ENCODE results near the gene PERCC1. TPM values are rescaled to one million over a fixed set of nuclear protein-coding genes. Genes with fewer than 3 reads are reported as not detected.

The PERCC1 gene
- total RNA-seq, 1 donor from 2014 or later: not detected

DNA sequence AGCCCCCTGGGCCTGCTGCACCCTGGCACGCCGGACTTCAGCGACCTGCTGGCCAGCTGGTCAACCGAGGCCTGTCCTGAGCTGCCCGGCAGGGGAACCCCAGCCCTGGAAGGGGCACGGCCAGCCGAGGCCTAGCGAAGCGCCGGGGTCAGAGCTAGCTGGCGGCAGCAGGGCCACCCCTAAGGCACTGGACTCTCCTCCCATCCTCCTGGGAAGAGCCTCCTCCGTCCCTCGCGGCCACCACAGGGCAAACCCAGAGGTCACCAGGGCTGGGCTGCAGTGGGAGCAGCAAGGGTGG, 2.3 kb downstream of the PERCC1 start:
- TF ChIP-seq, protein P1, sequence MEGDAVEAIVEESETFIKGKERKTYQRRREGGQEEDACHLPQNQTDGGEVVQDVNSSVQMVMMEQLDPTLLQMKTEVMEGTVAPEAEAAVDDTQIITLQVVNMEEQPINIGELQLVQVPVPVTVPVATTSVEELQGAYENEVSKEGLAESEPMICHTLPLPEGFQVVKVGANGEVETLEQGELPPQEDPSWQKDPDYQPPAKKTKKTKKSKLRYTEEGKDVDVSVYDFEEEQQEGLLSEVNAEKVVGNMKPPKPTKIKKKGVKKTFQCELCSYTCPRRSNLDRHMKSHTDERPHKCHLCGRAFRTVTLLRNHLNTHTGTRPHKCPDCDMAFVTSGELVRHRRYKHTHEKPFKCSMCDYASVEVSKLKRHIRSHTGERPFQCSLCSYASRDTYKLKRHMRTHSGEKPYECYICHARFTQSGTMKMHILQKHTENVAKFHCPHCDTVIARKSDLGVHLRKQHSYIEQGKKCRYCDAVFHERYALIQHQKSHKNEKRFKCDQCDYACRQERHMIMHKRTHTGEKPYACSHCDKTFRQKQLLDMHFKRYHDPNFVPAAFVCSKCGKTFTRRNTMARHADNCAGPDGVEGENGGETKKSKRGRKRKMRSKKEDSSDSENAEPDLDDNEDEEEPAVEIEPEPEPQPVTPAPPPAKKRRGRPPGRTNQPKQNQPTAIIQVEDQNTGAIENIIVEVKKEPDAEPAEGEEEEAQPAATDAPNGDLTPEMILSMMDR (IDR thresholded peaks at IDR 0.05; ENCODE audit: insufficient read depth, low read length, poor library complexity, severe bottlenecking): no peak
- DNase-seq (ENCODE audit: low read depth): no peak
- Histone ChIP-seq H3K36me3 (ENCODE audit: control insufficient read depth, insufficient read depth, low read length) (no peaks in the 10 kb centered on the region), H3K4me3 (ENCODE audit: low read depth, low read length) (no peak overlapping the region), H3K27me3 (ENCODE audit: control insufficient read depth, insufficient read depth, low read length) (peaks cover 36% of the 10 kb centered on the region)

DNA sequence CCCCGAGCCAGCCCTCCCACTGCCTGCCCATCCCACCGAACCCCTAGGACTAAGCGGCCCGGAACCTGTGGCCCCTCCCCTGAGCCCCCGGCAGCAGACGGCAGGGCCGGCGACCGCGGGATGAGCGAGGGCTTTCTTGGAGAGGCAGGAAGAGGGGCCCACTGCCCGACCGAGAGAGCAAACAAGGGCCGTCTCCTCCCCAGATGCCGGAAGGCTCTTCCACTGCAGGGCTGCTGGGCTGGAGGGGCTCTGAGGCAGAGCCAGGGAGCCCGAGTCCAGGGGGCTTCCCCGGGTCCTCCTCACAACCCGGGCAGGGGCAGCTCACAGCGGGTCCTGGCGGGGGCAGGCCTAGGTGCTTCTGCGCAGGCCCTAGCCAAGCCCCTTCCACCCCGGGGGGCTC, 2.9 kb downstream of the PERCC1 start:
- DNase-seq (ENCODE audit: low read depth): no peak
- H3K36me3 ChIP-seq (ENCODE audit: control insufficient read depth, insufficient read depth, low read length): no peaks in the 10 kb centered on the region
- H3K27me3 ChIP-seq (ENCODE audit: control insufficient read depth, insufficient read depth, low read length): peaks cover 36% of the 10 kb centered on the region
- TF ChIP-seq, protein P1 (IDR thresholded peaks at IDR 0.05; ENCODE audit: insufficient read depth, low read length, poor library complexity, severe bottlenecking): no peak
- H3K4me3 ChIP-seq (ENCODE audit: low read depth, low read length): no peak overlapping the region

DNA sequence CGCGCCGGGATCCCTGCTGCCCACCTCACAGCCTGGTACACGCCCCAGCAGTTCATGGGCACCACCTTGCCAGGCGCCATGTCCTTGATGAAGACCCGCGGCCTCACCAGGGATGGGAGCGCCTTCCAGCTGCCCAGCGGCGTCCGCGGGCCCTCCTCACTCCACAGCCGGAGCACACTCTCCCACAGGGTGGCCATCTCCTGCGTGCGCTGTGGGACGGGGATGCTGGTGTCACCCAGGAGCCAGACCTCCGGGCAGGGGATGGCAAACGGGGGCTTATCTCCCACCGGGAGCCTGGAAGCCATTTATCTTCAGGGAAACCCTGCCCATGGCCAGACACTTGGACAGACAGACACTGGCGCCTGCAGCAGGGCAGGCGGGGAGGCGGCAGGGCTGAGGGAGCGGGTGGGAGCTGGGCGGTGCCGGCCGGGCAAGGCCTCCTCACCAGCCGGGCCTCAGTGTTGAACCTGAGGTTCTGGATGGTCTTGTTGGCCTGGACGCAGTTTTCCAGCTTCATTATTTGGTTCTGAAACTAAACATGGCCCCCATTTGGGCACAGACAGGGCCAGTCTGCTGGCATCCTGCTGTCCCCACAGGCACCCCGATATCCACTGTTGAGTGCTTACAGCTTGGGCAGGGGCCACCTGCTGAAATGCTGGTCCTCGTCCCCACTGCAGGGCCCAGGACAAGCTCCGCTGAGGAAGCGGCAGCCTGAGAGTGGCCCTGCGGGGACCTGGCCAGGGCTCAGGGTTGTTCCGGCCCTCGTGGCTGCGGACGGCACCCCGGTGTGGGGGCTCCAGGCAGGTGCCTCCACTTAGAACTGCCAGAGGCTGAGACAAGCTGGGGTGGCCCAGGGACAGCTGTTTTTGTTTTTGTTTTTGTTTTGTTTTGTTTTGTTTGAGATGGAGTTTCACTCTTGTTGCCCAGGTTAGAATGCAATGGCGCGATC, 4.0 kb downstream of the PERCC1 start:
- Histone ChIP-seq H3K4me3 (ENCODE audit: low read depth, low read length) (no peak overlapping the region), H3K27me3 (ENCODE audit: control insufficient read depth, insufficient read depth, low read length) (peaks cover 36% of the 10 kb centered on the region), H3K36me3 (ENCODE audit: control insufficient read depth, insufficient read depth, low read length) (no peaks in the 10 kb centered on the region)
- DNase-seq (ENCODE audit: low read depth): no peak
- TF ChIP-seq, protein P1 (IDR thresholded peaks at IDR 0.05; ENCODE audit: insufficient read depth, low read length, poor library complexity, severe bottlenecking): no peak

DNA sequence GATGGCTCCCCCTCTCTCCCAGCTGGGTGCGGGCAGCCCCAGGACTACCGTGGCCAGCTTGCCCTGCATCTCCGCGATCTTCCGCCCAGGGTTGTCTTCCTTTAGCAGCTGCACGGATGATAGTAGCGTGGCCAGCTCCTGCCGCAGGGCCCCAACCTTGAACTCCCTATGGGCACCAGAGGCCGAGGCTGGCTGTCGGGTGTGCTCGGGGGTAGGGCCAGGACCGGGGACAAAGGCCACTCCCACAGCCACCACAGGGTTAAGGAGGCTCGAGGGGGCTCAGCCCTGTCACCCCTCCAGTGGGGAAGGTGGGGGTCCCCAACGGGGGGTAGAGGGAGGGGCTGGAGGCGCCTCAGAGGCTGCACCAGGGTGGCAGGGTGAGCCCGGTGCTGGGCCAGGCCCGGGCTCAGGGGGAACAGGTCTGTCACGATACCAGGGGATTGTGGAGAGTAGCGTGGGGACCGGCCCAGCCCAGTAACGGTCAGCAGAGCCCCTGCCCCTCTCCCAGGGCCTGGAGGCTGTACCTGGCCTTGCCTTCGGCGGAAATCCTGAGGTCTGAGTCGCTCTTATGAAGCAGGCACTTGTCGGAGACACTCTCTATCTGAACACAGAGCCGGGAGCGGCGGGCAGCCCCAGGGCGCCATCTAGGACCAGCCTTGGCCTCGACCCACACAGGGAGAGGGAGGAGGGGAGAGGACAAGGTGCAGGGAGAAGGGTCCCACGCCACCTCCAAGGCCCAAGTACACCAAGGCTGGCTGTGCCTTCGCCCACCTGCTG, 5.2 kb downstream of the PERCC1 start:
- no peak for DNase-seq (ENCODE audit: low read depth)
- TF ChIP-seq, protein P1 (IDR thresholded peaks at IDR 0.05; ENCODE audit: insufficient read depth, low read length, poor library complexity, severe bottlenecking): no peak
- Histone ChIP-seq H3K36me3 (ENCODE audit: control insufficient read depth, insufficient read depth, low read length) (no peaks in the 10 kb centered on the region), H3K27me3 (ENCODE audit: control insufficient read depth, insufficient read depth, low read length) (peaks cover 31% of the 10 kb centered on the region), H3K4me3 (ENCODE audit: low read depth, low read length) (no peak overlapping the region)

DNA sequence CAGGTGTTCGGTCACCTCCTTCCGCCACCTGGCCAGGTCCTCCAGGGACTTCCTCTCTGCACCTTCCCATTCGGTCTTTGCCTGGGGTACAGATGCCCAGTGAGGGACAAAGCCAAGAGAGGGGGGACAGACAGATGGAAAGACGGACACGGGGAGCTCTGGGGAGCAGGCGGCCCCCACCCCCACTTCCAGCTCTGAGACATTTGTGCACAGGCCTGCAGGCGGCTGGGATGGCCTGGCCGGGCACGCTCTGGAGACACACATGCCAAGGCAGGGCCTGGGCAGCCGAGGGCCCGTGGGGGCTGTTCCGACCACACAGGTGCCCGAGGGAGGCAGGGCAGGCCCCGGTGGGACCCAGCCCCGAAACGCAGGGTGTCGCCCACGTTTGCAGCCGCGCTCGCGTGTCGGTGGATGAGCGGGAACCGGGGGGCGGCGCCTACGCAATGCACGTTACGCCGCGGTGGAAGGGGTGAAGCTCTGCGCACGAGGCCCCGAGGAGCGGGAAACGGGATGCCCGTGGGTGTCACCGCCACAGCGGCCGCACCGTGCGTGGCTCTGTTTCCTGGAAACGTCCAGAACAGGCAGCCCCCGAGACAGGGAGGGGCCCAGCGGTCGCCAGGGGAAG, 6.0 kb downstream of the PERCC1 start:
- H3K36me3 ChIP-seq (ENCODE audit: control insufficient read depth, insufficient read depth, low read length): no peaks in the 10 kb centered on the region
- peaks cover 25% of the 10 kb centered on the region for H3K27me3 ChIP-seq (ENCODE audit: control insufficient read depth, insufficient read depth, low read length)
- no peak for DNase-seq (ENCODE audit: low read depth)
- H3K4me3 ChIP-seq (ENCODE audit: low read depth, low read length): no peak overlapping the region
- TF ChIP-seq, protein P1 (IDR thresholded peaks at IDR 0.05; ENCODE audit: insufficient read depth, low read length, poor library complexity, severe bottlenecking): no peak

Measured in kidney epithelial cell (primary cell).